Measurements from ENCODE around the gene SENP3. TPM values are rescaled to one million over a fixed set of nuclear protein-coding genes. Genes with fewer than 3 reads are reported as not detected.

Gene SENP3
- total and polyA plus RNA-seq, 4 donors, result 4.9 to 29.2 (median 19.7) TPM

DNA sequence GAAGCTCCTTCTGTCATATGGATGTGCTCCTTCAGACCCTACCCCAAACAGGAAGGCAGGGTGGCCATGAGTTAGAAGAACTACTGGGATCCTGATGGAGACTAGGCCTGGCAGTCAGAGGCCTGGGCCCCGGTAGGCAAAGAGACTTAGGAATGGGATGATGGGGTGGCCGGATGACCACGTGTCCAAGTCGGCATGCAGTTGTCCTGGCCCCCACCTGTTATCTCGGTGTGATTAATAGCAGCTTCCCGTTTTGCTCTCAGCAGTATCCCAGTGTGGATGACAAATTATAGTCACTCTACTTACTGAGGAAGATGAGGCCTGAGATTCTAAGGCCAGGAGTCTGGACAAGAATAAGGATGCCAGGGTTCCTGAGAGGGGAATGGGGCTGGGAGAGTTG lies 11.4 kb upstream of the SENP3 start:
- DNase-seq (ENCODE audit: low spot score), result no peak
- TF ChIP-seq, protein P1, sequence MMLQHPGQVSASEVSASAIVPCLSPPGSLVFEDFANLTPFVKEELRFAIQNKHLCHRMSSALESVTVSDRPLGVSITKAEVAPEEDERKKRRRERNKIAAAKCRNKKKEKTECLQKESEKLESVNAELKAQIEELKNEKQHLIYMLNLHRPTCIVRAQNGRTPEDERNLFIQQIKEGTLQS (IDR thresholded peaks at IDR 0.05), result no peak
- TF ChIP-seq EGR1 (IDR thresholded peaks at IDR 0.05; ENCODE audit: low read depth in 2 of 2) (no peak), RAD21 (IDR thresholded peaks at IDR 0.05) (no peak), HNF4G (IDR thresholded peaks at IDR 0.05) (no peak), YY1 (IDR thresholded peaks at IDR 0.05) (no peak), JUND (IDR thresholded peaks at IDR 0.05) (no peak), RXRA (IDR thresholded peaks at IDR 0.05) (no peak), SP1 (IDR thresholded peaks at IDR 0.05) (no peak), GABPA (IDR thresholded peaks at IDR 0.05 in 1 of 2, conservative IDR thresholded peaks at IDR 0.05 in 1 of 2) (no peak), HNF4A (conservative IDR thresholded peaks at IDR 0.05) (no peak), NR2F2 (IDR thresholded peaks at IDR 0.05) (no peak), FOXA1 (IDR thresholded peaks at IDR 0.05) (no peak)
- TF ChIP-seq, protein P2, sequence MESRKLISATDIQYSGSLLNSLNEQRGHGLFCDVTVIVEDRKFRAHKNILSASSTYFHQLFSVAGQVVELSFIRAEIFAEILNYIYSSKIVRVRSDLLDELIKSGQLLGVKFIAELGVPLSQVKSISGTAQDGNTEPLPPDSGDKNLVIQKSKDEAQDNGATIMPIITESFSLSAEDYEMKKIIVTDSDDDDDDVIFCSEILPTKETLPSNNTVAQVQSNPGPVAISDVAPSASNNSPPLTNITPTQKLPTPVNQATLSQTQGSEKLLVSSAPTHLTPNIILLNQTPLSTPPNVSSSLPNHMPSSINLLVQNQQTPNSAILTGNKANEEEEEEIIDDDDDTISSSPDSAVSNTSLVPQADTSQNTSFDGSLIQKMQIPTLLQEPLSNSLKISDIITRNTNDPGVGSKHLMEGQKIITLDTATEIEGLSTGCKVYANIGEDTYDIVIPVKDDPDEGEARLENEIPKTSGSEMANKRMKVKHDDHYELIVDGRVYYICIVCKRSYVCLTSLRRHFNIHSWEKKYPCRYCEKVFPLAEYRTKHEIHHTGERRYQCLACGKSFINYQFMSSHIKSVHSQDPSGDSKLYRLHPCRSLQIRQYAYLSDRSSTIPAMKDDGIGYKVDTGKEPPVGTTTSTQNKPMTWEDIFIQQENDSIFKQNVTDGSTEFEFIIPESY (IDR thresholded peaks at IDR 0.05), result no peak
- TF ChIP-seq, protein P3, sequence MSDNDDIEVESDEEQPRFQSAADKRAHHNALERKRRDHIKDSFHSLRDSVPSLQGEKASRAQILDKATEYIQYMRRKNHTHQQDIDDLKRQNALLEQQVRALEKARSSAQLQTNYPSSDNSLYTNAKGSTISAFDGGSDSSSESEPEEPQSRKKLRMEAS (IDR thresholded peaks at IDR 0.05), result no peak
- TF ChIP-seq, protein P4, sequence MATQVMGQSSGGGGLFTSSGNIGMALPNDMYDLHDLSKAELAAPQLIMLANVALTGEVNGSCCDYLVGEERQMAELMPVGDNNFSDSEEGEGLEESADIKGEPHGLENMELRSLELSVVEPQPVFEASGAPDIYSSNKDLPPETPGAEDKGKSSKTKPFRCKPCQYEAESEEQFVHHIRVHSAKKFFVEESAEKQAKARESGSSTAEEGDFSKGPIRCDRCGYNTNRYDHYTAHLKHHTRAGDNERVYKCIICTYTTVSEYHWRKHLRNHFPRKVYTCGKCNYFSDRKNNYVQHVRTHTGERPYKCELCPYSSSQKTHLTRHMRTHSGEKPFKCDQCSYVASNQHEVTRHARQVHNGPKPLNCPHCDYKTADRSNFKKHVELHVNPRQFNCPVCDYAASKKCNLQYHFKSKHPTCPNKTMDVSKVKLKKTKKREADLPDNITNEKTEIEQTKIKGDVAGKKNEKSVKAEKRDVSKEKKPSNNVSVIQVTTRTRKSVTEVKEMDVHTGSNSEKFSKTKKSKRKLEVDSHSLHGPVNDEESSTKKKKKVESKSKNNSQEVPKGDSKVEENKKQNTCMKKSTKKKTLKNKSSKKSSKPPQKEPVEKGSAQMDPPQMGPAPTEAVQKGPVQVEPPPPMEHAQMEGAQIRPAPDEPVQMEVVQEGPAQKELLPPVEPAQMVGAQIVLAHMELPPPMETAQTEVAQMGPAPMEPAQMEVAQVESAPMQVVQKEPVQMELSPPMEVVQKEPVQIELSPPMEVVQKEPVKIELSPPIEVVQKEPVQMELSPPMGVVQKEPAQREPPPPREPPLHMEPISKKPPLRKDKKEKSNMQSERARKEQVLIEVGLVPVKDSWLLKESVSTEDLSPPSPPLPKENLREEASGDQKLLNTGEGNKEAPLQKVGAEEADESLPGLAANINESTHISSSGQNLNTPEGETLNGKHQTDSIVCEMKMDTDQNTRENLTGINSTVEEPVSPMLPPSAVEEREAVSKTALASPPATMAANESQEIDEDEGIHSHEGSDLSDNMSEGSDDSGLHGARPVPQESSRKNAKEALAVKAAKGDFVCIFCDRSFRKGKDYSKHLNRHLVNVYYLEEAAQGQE (IDR thresholded peaks at IDR 0.05), result no peak
- TF ChIP-seq, protein P5, sequence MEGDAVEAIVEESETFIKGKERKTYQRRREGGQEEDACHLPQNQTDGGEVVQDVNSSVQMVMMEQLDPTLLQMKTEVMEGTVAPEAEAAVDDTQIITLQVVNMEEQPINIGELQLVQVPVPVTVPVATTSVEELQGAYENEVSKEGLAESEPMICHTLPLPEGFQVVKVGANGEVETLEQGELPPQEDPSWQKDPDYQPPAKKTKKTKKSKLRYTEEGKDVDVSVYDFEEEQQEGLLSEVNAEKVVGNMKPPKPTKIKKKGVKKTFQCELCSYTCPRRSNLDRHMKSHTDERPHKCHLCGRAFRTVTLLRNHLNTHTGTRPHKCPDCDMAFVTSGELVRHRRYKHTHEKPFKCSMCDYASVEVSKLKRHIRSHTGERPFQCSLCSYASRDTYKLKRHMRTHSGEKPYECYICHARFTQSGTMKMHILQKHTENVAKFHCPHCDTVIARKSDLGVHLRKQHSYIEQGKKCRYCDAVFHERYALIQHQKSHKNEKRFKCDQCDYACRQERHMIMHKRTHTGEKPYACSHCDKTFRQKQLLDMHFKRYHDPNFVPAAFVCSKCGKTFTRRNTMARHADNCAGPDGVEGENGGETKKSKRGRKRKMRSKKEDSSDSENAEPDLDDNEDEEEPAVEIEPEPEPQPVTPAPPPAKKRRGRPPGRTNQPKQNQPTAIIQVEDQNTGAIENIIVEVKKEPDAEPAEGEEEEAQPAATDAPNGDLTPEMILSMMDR (IDR thresholded peaks at IDR 0.05; ENCODE audit: low read depth, low read length, missing input control), result no peak
- 76% methylated on average over 6 of the region's 6 CpGs for WGBS

DNA sequence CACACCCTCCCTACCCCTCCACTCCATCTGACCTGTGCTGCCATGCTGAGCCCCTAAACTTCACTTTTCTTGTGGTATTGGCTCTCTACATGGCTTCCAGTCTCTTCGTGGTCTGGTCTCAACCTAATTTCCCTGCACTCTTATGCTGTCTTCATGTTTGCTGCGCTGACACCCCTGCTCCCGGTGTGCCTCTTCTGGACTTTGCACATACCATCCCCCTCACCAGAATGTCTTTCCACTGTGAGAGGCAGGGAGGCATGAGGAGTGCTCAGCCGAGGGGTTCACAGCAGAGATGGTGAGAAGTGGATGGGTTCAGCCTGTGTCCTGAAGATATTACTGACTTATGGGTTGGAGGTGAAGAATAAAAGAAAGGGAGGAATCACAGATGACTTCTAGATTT lies 10.3 kb upstream of the SENP3 start:
- H3K4me3 ChIP-seq (ENCODE audit: low read depth in 1 of 3, low read length in 3 of 3), result no peak overlapping the region
- TF ChIP-seq, protein P3 (IDR thresholded peaks at IDR 0.05), result no peak
- TF ChIP-seq JUND (IDR thresholded peaks at IDR 0.05), result no peak
- TF ChIP-seq, protein P5 (IDR thresholded peaks at IDR 0.05; ENCODE audit: low read depth, low read length, missing input control), result no peak
- no peak for TF ChIP-seq EGR1 (IDR thresholded peaks at IDR 0.05; ENCODE audit: low read depth in 2 of 2)
- no peak for TF ChIP-seq FOXA1 (IDR thresholded peaks at IDR 0.05)
- no peak for TF ChIP-seq YY1 (IDR thresholded peaks at IDR 0.05)
- TF ChIP-seq, protein P4 (IDR thresholded peaks at IDR 0.05), result no peak
- no peak for TF ChIP-seq HNF4G (IDR thresholded peaks at IDR 0.05)

More for the DNA sequence above, 11.4 kb upstream of the SENP3 start:
- no peak overlapping the region for H3K9ac ChIP-seq (ENCODE audit: low read depth in 1 of 2, low read length in 2 of 2)
- H3K27ac ChIP-seq (ENCODE audit: low read depth in 1 of 2, low read length in 2 of 2), result no peak overlapping the region
- no peaks in the 10 kb centered on the region for H3K9me3 ChIP-seq (ENCODE audit: control insufficient read depth in 4 of 4, low read length in 3 of 4)
- peaks cover 0 to 17% (median 8%) of the 10 kb centered on the region in 4 donors for H3K4me1 ChIP-seq (ENCODE audit: control insufficient read depth in 4 of 4, insufficient read depth in 4 of 4, low read length in 3 of 4)
- H3K4me3 ChIP-seq (ENCODE audit: low read depth in 1 of 3, low read length in 3 of 3), result no peak overlapping the region
- no peaks in the 10 kb centered on the region for H3K36me3 ChIP-seq (ENCODE audit: control insufficient read depth in 4 of 4, insufficient read depth in 3 of 4, low read depth in 1 of 4, low read length in 3 of 4)
- no peaks in the 10 kb centered on the region for H3K27me3 ChIP-seq (ENCODE audit: control insufficient read depth in 4 of 4, insufficient read depth in 4 of 4, low read length in 3 of 4)

More for the DNA sequence above, 10.3 kb upstream of the SENP3 start:
- no peaks in the 10 kb centered on the region for H3K36me3 ChIP-seq (ENCODE audit: control insufficient read depth in 4 of 4, insufficient read depth in 3 of 4, low read depth in 1 of 4, low read length in 3 of 4)
- DNase-seq (ENCODE audit: low spot score), result no peak
- no peak overlapping the region for H3K9ac ChIP-seq (ENCODE audit: low read depth in 1 of 2, low read length in 2 of 2)
- no peak overlapping the region for H3K27ac ChIP-seq (ENCODE audit: low read depth in 1 of 2, low read length in 2 of 2)
- 77% methylated on average over 4 of the region's 4 CpGs for WGBS
- peaks cover 0 to 17% (median 8%) of the 10 kb centered on the region in 4 donors for H3K4me1 ChIP-seq (ENCODE audit: control insufficient read depth in 4 of 4, insufficient read depth in 4 of 4, low read length in 3 of 4)
- H3K27me3 ChIP-seq (ENCODE audit: control insufficient read depth in 4 of 4, insufficient read depth in 4 of 4, low read length in 3 of 4), result no peaks in the 10 kb centered on the region
- H3K9me3 ChIP-seq (ENCODE audit: control insufficient read depth in 4 of 4, low read length in 3 of 4), result no peaks in the 10 kb centered on the region

Measured in liver (tissue), 9 donors.